Common myeloid progenitor, CD34-positive (primary cell): Measurements from ENCODE around the gene CEMIP.
A peak's percentile ranks its signal among the peaks of the same experiment; 100 is the strongest.

Experiments used
- CTCF ChIA-PET: fragments of 350-600 bp; sonication (Branson Sonifier 250); formaldehyde crosslinking; loops from one replicate; lab custom pipeline; 2021; ENCODE audit warnings: antibody characterized with exemption; lab: Charles Lee
- POLR2A ChIA-PET: fragments of 350-600 bp; sonication (Branson Sonifier 250); formaldehyde crosslinking; loops from one replicate; lab custom pipeline; 2021; ENCODE audit warnings: antibody characterized with exemption; lab: Charles Lee
- DNase-seq, 3 donors: peaks; one replicate each; pipeline versions ENCODE4 v3.0.0 to v3.0.0-alpha.2; 2013
- H3K27ac ChIP-seq, 2 experiments: 1 replicate in 1 of 2; 2 replicates in 1 of 2; pipeline ENCODE4 v1.7.0; 2013; ENCODE audit warnings: inconsistent platforms in 2 of 2, low read length in 2 of 2, mild to moderate bottlenecking in 2 of 2, low read depth in 1 of 2, moderate library complexity in 1 of 2; ENCODE audit not compliant: severe bottlenecking in 2 of 2, insufficient read depth in 1 of 2, poor library complexity in 1 of 2
- H3K27me3 ChIP-seq, 5 experiments: replicated peaks in 2 of 5; 1 replicate in 3 of 5; 2 replicates in 2 of 5; pipeline versions ENCODE4 v1.6.1 to v1.7.0; 2013; ENCODE audit warnings: low read length in 4 of 5, mild to moderate bottlenecking in 2 of 5, moderate library complexity in 2 of 5, inconsistent platforms in 1 of 5; ENCODE audit not compliant: insufficient read depth in 5 of 5, control insufficient read depth in 4 of 5
- H3K36me3 ChIP-seq, 4 experiments: 1 replicate in 2 of 4; 2 replicates in 2 of 4; pipeline versions ENCODE4 v1.6.1 to v1.7.0; 2013; ENCODE audit warnings: low read length in 3 of 4, control low read depth in 1 of 4, mild to moderate bottlenecking in 1 of 4; ENCODE audit not compliant: control insufficient read depth in 4 of 4, insufficient read depth in 4 of 4
- H3K4me1 ChIP-seq, 4 experiments: 1 replicate in 3 of 4; 2 replicates in 1 of 4; pipeline versions ENCODE4 v1.6.1 to v1.7.1; 2013; ENCODE audit warnings: low read length in 3 of 4, mild to moderate bottlenecking in 3 of 4, control low read depth in 1 of 4, inconsistent platforms in 1 of 4, moderate library complexity in 1 of 4; ENCODE audit not compliant: control insufficient read depth in 4 of 4, insufficient read depth in 4 of 4; ENCODE audit errors: control extremely low read depth in 1 of 4
- H3K4me3 ChIP-seq, 7 experiments: 1 replicate in 4 of 7; 2 replicates in 3 of 7; pipeline versions ENCODE4 v1.5.1 to v1.7.0; 2013; ENCODE audit warnings: mild to moderate bottlenecking in 7 of 7, low read length in 6 of 7, moderate library complexity in 6 of 7, inconsistent platforms in 2 of 7, low read depth in 2 of 7, control low read depth in 1 of 7; ENCODE audit not compliant: insufficient read depth in 4 of 7, control insufficient read depth in 1 of 7; ENCODE audit errors: extremely low read depth in 1 of 7
- H3K9me3 ChIP-seq, 5 experiments: 1 replicate in 4 of 5; 2 replicates in 1 of 5; pipeline versions ENCODE4 v1.6.1 to v1.7.1; 2013; ENCODE audit warnings: low read length in 4 of 5, mild to moderate bottlenecking in 2 of 5, inconsistent platforms in 1 of 5, low read depth in 1 of 5, moderate library complexity in 1 of 5; ENCODE audit not compliant: control insufficient read depth in 4 of 5, insufficient read depth in 2 of 5; ENCODE audit errors: control extremely low read depth in 1 of 5
- WGBS: methylation state at CpG from one replicate; pipeline ENCODE4 v1.1.5; 2013; ENCODE audit not compliant: insufficient coverage; 5-methylcytosine and 5-hydroxymethylcytosine counted together

Gene CEMIP

GRCh38 chr15:80840182-80841130 is 61.3 kb downstream of the CEMIP start:
- WGBS = 95% methylated on average over 21 of the region's 22 CpGs

DNA sequence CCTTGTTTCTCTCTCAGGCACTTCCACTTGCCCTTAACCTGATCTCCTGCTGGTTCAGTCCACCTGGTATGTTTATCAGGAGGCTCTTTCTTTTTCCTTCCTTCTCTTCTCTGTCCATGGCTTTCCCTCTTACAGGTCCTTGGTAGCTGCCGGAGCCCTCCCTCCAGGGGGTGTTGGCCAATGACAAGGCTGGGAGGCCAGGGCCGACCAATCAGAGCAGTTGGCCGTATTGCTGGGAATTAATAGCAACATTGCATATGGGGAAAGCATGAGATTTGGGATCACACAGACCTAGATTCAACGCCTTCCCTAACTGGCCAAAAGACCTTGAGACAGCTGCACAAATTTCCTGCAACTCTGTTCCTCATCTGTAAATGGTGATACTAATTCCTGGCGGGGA is 62.4 kb downstream of the CEMIP start:
- H3K27ac ChIP-seq = no peak overlapping the region
- POLR2A ChIA-PET = no interaction called here
- no peaks in the 10 kb centered on the region for H3K9me3 ChIP-seq
- CTCF ChIA-PET = no interaction called here
- no peak overlapping the region for H3K4me3 ChIP-seq
- H3K36me3 ChIP-seq = no peaks in the 10 kb centered on the region
- no peaks in the 10 kb centered on the region for H3K4me1 ChIP-seq
- no peak for DNase-seq
- 100% methylated on average over 3 of the region's 5 CpGs for WGBS
- peaks cover 0 to 4% (median 0%) of the 10 kb centered on the region in 5 experiments for H3K27me3 ChIP-seq

More at GRCh38 chr15:80840182-80841130, 61.3 kb downstream of the CEMIP start:
- Histone ChIP-seq H3K4me3 (no peak overlapping the region), H3K4me1 (no peaks in the 10 kb centered on the region), H3K27ac (no peak overlapping the region), H3K9me3 (no peaks in the 10 kb centered on the region), H3K36me3 (no peaks in the 10 kb centered on the region), H3K27me3 (peaks cover 0 to 3% (median 0%) of the 10 kb centered on the region in 5 experiments)
- DNase-seq = no peak
- CTCF ChIA-PET = no interaction called here
- POLR2A ChIA-PET = no interaction called here

DNA sequence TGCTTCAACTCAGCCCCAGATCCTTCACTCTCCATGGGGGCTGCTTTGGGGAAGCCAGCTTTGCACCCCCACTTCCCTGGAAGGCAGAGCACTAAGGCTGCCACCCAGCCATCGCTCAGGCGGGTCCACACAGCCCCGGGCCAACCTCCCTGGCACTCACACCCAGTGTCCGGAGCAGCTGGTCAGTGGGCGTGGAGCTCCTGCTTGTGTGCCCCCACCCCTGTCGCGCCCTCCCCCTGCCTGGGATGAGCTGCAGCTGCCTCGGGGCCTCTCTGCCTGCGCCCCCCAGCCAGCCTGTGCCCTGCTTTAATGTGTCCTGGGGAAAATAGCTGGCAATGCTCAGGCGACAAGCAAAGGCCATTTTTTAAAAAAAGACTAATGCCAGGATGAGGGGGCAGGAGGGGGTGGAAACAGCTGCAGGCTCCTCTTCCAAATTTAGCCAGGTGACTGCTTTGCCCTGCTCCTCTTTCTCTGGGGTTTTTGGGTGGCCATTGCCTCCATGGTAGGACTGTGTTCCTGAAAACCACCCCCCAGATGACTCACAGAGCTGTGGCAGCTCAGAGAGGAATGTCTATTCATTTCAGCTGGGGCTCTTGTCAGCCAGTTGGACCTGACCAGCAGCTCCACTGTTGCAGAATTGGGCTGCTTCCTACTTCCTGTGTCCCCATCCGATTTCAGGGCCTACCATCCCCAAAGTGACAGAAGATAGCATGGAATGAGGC is 65.0 kb downstream of the CEMIP start:
- Histone ChIP-seq H3K36me3 (no peaks in the 10 kb centered on the region), H3K4me3 (no peak overlapping the region), H3K9me3 (no peaks in the 10 kb centered on the region), H3K4me1 (peaks cover 0 to 2% (median 0%) of the 10 kb centered on the region in 4 experiments), H3K27me3 (peaks cover 0 to 4% (median 0%) of the 10 kb centered on the region in 5 experiments), H3K27ac (no peak overlapping the region)
- ChIA-PET POLR2A (no interaction called here), CTCF (no interaction called here)
- 90% methylated on average over 9 of the region's 11 CpGs for WGBS
- no peak for DNase-seq

GRCh38 chr15:80846031-80846815 is 67.1 kb downstream of the CEMIP start:
- CTCF ChIA-PET = interaction anchor here (1.7 kb wide), 1 partner anchor 10 kb away, joined by 3 read pairs; no protein-coding TSS in a partner anchor
- POLR2A ChIA-PET = interaction anchor here (0.6 kb wide), 1 partner anchor 15 kb away, joined by 3 read pairs; no protein-coding TSS in a partner anchor
- no peaks in the 10 kb centered on the region for H3K36me3 ChIP-seq
- H3K9me3 ChIP-seq = no peaks in the 10 kb centered on the region
- H3K27ac ChIP-seq = no peak overlapping the region
- WGBS = 95% methylated on average over 11 of the region's 11 CpGs
- H3K4me1 ChIP-seq = peaks cover 0 to 6% (median 0%) of the 10 kb centered on the region in 4 experiments
- no peak for DNase-seq
- peaks cover 0 to 4% (median 0%) of the 10 kb centered on the region in 5 experiments for H3K27me3 ChIP-seq
- H3K4me3 ChIP-seq = no peak overlapping the region

GRCh38 chr15:80849308-80849707 is 70.1 kb downstream of the CEMIP start:
- POLR2A ChIA-PET = no interaction called here
- peak in 2 of 3 donors; percentile 48 to 58 for DNase-seq
- 41% methylated on average over 6 of the region's 8 CpGs for WGBS
- Histone ChIP-seq H3K36me3 (no peaks in the 10 kb centered on the region), H3K27ac (no peak overlapping the region), H3K27me3 (peaks cover 0 to 5% (median 0%) of the 10 kb centered on the region in 5 experiments), H3K4me1 (peaks cover 0 to 6% (median 0%) of the 10 kb centered on the region in 4 experiments), H3K9me3 (no peaks in the 10 kb centered on the region), H3K4me3 (no peak overlapping the region)
- CTCF ChIA-PET = no interaction called here

- ChIA-PET CTCF (no interaction called here), POLR2A (no interaction called here)
- peaks cover 0 to 6% (median 0%) of the 10 kb centered on the region in 4 experiments for H3K4me1 ChIP-seq
- WGBS = 98% methylated on average over 5 of the region's 6 CpGs
- no peaks in the 10 kb centered on the region for H3K36me3 ChIP-seq
- H3K27me3 ChIP-seq = peaks cover 0 to 5% (median 0%) of the 10 kb centered on the region in 5 experiments
- DNase-seq = no peak
- no peak overlapping the region for H3K4me3 ChIP-seq
- H3K27ac ChIP-seq = no peak overlapping the region
- no peaks in the 10 kb centered on the region for H3K9me3 ChIP-seq
Observed at GRCh38 chr15:80850941-80851451, 71.8 kb downstream of the CEMIP start.
